Duodenal mucosa (tissue), 2 donors: ENCODE data around the gene CHD9.
A peak's percentile ranks its signal among the peaks of the same experiment; 100 is the strongest.
"Not testable (repeated sequence)": the region's sequence is repeated elsewhere in the genome, so short reads cannot be mapped to it uniquely, and the experiment has no call there.

ENCODE experiments used
- H3K27ac ChIP-seq: one replicate; pipeline ENCODE4 v1.7.0; 2013; ENCODE audit warnings: low read depth, low read length
- H3K27me3 ChIP-seq, 2 donors: one replicate each; pipeline ENCODE4 v1.7.0; 2013; ENCODE audit warnings: low read length in 2 of 2, control low read depth in 1 of 2; ENCODE audit not compliant: insufficient read depth in 2 of 2, control insufficient read depth in 1 of 2
- H3K36me3 ChIP-seq, 2 donors: one replicate each; pipeline ENCODE4 v1.7.0; 2013; ENCODE audit warnings: low read length in 2 of 2, control low read depth in 1 of 2; ENCODE audit not compliant: insufficient read depth in 2 of 2, control insufficient read depth in 1 of 2
- H3K4me1 ChIP-seq, 2 donors: one replicate each; pipeline ENCODE4 v1.7.0; 2013; ENCODE audit warnings: low read length in 2 of 2, control low read depth in 1 of 2; ENCODE audit not compliant: insufficient read depth in 2 of 2, control insufficient read depth in 1 of 2
- H3K4me3 ChIP-seq, 2 donors: one replicate each; pipeline ENCODE4 v1.7.0; 2013; ENCODE audit warnings: low read length in 2 of 2, low read depth in 1 of 2
- H3K9ac ChIP-seq, 2 donors: one replicate each; pipeline ENCODE4 v1.7.0; 2013; ENCODE audit warnings: low read length in 2 of 2, low read depth in 1 of 2
- H3K9me3 ChIP-seq, 2 donors: one replicate each; pipeline ENCODE4 v1.7.0; 2013; ENCODE audit warnings: low read length in 2 of 2, control low read depth in 1 of 2; ENCODE audit not compliant: control insufficient read depth in 1 of 2

The CHD9 gene

DNA sequence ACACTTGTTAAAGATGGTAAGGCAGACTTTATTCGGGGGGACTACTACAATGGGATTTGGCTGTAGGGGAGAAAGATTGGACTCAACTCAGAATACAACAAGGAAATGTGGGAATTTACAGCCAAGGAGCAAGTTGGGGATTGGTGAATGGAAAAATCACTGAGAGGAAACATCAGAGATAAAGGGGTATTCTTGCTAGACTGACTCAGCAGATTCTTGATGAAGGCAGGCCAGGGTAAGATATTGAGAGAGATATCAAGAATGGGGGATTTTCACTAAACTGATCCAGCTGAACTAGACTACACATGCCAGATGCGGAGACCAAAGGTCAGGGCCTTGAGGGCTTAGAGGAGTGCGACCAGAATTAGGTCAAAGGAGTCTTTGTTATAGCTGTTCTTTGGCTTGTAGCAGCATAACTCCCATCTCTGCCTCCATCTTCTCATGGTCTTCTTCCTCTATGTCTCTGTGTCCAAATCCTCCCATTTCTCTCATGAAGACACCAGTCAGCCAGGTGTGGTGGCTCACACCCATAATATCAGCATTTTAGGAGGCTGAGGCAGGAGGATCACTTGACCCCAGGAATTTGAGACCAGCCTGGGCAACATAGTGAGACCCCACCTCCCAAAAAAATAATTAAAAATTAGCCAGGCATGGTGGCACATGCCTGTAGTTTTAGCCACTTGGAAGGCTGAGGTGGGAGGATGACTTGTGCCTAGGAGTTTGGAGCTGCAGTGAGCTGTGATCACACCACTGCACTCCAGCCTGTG, 19.4 kb upstream of the CHD9 start:
- Histone ChIP-seq H3K4me3 (no peak overlapping the region), H3K9ac (no peak overlapping the region), H3K27me3 (no peaks in the 10 kb centered on the region), H3K4me1 (no peaks in the 10 kb centered on the region), H3K36me3 (no peaks in the 10 kb centered on the region), H3K9me3 (no peaks in the 10 kb centered on the region), H3K27ac (no peak overlapping the region)

DNA sequence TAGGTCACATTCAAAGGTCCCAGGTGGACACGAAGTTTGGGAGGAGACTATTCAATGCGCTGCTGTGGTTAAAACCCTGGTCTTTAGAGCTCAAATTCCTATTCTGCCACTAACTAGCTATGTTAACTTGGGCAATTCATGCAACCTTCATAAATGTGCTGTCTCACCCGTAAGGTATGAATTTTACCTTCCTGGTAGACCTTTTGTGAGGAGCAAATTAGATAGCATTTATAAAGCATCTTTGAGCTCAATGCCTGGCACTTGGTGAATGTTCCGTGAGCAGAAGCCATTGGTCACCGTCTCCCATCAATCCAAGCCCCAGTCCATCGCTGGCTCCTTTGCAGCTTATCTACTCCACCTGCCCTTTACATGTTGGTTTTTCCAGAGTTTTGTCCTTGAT, 18.7 kb upstream of the CHD9 start:
- Histone ChIP-seq H3K9ac (no peak overlapping the region), H3K4me1 (no peaks in the 10 kb centered on the region), H3K36me3 (no peaks in the 10 kb centered on the region), H3K4me3 (no peak overlapping the region), H3K9me3 (no peaks in the 10 kb centered on the region), H3K27me3 (no peaks in the 10 kb centered on the region), H3K27ac (no peak overlapping the region)

DNA sequence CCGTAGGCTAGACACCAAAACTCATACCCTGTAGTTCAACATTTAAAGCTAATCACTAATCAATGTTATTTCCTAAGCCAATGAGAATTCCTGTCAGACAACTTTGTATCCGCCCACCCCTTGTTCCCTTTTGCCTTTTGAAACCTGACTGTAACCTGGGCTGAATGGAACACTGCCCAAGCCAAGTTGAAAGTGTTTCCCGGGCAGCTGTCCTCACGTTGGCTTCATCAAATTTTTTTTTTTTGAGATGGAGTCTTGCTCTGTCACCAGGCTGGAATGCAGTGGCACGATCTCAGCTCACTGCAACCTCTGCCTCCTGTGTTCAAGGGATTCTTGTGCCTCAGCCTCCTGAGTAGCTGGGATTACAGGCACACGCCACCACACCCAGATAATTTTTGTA, 18.1 kb upstream of the CHD9 start:
- H3K9me3 ChIP-seq, H3K4me1 ChIP-seq, H3K27me3 ChIP-seq, H3K36me3 ChIP-seq, H3K9ac ChIP-seq, H3K27ac ChIP-seq, H3K4me3 ChIP-seq: not testable (repeated sequence)

DNA sequence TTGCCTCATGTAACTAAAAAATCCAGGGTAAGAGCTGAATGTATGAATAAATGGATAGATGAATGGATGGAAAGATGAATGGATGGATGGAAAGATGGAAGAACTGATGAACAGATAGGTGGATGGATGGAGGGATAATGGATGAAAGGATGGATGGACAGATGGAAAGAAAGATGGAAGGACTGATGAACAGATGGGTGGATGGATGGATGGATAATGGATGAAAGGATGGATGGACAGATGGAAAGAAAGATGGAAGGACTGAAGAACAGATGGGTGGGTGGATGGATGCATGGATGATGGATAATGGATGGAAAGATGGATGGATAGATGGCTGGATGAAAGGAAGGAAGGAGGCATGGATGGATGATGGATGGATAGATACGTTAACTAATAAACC, 14.0 kb upstream of the CHD9 start:
- H3K27ac ChIP-seq = no peak overlapping the region
- no peaks in the 10 kb centered on the region for H3K27me3 ChIP-seq
- no peaks in the 10 kb centered on the region for H3K9me3 ChIP-seq
- H3K9ac ChIP-seq = no peak overlapping the region
- H3K4me1 ChIP-seq = peaks cover 31 to 41% of the 10 kb centered on the region in 2 donors
- H3K4me3 ChIP-seq = no peak overlapping the region
- no peaks in the 10 kb centered on the region for H3K36me3 ChIP-seq

DNA sequence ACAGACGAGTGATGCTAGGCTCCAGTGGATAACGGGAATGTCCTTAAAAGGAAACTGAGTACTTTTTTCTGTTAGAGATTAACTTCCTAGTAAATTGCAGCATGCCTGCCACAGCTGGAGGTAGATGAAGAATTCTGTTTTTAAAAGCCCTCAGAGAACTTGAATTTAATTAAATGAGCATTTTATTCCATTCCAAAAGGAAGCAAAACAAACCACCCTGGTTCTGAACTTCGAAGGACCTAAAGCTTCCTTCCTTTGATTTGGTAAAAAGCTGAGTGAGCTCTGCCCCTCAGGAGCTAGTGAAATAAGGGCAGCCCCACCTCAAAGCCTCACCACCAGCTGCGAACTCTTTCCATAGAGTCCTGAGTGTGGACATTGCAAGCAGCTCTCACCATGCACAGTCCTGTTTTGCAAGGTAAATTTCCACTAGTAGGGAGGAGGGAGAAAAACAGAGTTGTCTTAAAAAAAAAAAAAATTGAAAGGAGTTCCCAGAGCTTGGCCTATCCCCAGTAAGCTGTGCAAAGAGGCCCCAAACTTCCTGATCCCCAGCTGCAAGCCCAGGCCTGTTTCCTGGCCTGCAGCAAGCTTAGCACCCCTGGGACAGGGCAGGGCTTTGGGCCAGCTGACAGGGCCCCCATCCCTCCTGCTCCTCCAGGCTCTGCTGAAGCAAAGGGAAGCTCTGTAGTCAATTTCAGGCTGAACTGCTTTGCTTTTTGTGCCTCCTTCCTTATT, 13.3 kb upstream of the CHD9 start:
- no peaks in the 10 kb centered on the region for H3K27me3 ChIP-seq
- no peak overlapping the region for H3K9ac ChIP-seq
- no peak overlapping the region for H3K27ac ChIP-seq
- no peaks in the 10 kb centered on the region for H3K9me3 ChIP-seq
- no peak overlapping the region for H3K4me3 ChIP-seq
- peaks cover 35 to 45% of the 10 kb centered on the region in 2 donors for H3K4me1 ChIP-seq
- no peaks in the 10 kb centered on the region for H3K36me3 ChIP-seq

DNA sequence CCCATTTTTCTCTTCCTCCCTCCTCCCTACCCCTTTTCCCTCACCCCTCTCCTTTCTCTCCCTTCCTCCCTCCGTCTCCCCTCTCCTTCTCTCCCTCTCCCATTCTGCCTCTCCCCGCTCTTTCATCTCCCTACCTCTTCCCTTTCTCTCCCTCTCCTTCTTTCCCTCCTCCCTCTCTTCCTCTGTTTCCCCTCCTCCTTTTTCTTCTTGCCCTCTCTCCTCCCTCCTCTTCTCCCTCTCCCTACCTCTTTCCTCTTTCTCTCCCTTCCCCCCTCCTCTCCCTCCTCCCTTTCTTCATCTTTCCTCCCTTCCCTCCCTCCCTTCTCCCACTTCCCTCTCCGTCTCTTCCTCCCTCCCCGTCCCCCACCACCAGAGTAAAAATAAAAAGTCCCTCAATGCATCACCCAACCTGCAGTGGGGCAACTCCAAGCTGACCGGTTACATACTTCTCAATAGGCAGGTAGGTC, 12.5 kb upstream of the CHD9 start:
- Histone ChIP-seq H3K4me1 (peaks cover 35 to 45% of the 10 kb centered on the region in 2 donors), H3K9ac (no peak overlapping the region), H3K36me3 (no peaks in the 10 kb centered on the region), H3K9me3 (no peaks in the 10 kb centered on the region), H3K27ac (no peak overlapping the region), H3K27me3 (no peaks in the 10 kb centered on the region), H3K4me3 (no peak overlapping the region)

DNA sequence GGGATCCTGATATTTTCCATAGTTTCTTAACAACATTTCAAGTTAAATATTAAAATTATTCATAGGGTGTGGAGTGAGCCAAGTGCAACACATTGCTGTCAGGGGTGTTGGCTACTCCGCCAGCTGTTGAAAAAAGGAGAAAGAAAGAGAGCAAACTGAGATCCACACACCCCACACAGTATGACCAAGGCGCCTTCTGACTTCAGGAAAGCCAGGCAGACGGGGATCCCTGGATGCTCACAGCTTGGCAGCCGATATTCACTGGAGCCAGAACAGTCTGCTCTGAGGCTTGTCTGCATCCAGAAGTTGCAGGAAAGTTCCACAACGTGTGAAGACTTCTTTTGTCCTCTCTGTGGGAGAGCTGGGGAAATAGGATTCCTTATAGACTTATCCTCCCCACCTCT, 11.4 kb upstream of the CHD9 start:
- H3K4me1 ChIP-seq = peaks cover 39 to 45% of the 10 kb centered on the region in 2 donors
- no peak overlapping the region for H3K9ac ChIP-seq
- no peaks in the 10 kb centered on the region for H3K27me3 ChIP-seq
- no peak overlapping the region for H3K27ac ChIP-seq
- no peaks in the 10 kb centered on the region for H3K9me3 ChIP-seq
- no peaks in the 10 kb centered on the region for H3K36me3 ChIP-seq
- peak overlapping the region in 1 of 2 donors; percentile 30 for H3K4me3 ChIP-seq

DNA sequence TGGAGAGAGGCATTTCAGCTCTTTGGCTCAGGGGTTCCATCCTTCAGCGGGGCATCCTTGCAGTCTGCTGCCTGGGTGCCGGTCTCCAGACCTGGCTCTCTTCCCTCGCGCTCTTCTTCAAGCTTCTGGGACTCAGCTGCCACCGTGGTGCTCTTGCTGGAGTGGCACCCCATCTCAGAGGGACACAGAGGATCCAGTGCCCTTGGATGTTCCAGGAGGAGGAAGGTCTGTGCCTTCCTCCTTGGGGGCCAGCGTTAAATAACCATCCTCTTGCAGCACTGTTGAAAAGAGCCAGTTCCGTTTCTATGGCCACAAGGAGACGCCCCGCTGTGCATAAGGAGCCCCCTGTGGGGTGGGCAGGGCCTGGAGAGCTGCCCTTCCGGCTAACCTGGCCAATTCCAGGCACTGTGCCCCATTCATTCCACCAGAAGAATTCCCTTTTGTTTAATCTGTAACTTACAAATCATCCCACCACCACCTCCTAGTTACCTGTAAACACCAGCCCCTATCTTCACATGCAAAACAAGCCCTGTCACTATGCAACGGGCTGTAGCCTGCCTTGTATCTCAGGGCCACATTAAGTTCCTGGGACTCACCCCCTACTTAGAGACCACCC, 10.7 kb upstream of the CHD9 start:
- H3K9me3 ChIP-seq = no peaks in the 10 kb centered on the region
- peaks cover 44 to 49% of the 10 kb centered on the region in 2 donors for H3K4me1 ChIP-seq
- H3K27me3 ChIP-seq = no peaks in the 10 kb centered on the region
- no peaks in the 10 kb centered on the region for H3K36me3 ChIP-seq
- H3K4me3 ChIP-seq = peak overlapping the region; percentile 11 to 30
- H3K9ac ChIP-seq = no peak overlapping the region
- H3K27ac ChIP-seq = peak overlapping the region; percentile 45

DNA sequence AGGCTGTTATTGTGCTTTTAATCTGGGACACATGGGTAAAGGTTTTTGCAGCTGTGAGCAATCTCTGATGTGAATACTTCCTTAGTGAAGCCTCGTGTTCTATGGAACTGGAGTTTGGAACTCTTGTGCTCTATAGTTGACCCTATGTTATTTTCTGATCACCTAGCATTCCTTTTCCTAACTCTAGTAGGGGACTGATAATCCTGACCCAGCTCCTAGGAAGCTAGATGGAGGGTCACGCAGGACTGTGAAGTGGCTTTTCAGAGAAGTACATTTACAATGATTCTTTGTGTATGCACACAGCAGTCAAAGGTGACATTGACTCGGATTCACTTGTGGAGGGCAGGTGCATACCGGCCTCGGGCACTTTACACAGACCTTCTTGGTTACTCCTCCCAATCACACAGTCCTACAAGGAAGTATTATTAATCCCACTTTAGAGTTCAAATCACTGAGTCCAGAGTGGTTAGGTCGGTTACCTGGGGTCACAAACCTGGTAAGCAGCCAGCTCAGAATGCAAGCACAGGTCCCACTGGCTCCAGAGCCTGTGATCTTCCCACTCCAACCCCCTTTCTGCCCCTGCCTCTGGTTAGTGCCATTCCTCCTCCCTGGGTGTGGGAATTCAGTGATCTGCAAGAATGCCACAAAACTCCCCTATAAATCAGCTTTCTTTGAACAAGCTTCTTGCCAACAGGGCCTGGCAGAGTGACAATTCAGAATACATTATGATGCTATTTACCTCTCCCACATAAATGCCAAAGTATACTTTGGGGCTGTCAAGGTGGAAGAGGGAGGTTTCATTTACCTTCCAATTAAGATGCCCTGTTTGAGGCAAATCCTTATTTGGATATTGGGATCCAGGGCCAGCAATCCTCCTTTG, 9.2 kb upstream of the CHD9 start:
- no peaks in the 10 kb centered on the region for H3K36me3 ChIP-seq
- H3K9me3 ChIP-seq = no peaks in the 10 kb centered on the region
- no peak overlapping the region for H3K27ac ChIP-seq
- H3K4me3 ChIP-seq = no peak overlapping the region
- H3K4me1 ChIP-seq = peaks cover 46 to 49% of the 10 kb centered on the region in 2 donors
- no peaks in the 10 kb centered on the region for H3K27me3 ChIP-seq
- H3K9ac ChIP-seq = no peak overlapping the region
